Small intestine (tissue), 7 donors: Measurements from ENCODE around the gene CYP8B1. TPM values are rescaled to one million over a fixed set of nuclear protein-coding genes. Genes with fewer than 3 reads are reported as not detected.
A peak's percentile ranks its signal among the peaks of the same experiment; 100 is the strongest.

Source experiments
- DNase-seq, 2 donors: peaks; one replicate each; pipeline versions ENCODE4 v3.0.0 to v3.0.0-alpha.2; 2013
- FAIRE-seq: peaks from 2 replicates; lab custom pipeline; 2012; peaks lifted over from hg19 to GRCh38; lab: Jason Lieb, UNC
- H3K27ac ChIP-seq, 3 donors: one replicate each; pipeline ENCODE4 v1.5.1; 2013; ENCODE audit warnings: low read length in 2 of 3, mild to moderate bottlenecking in 2 of 3, control low read depth in 1 of 3, inconsistent platforms in 1 of 3, low read depth in 1 of 3, moderate library complexity in 1 of 3
- H3K27me3 ChIP-seq, 3 donors: one replicate each; pipeline ENCODE4 v1.6.1; 2013; ENCODE audit warnings: low read length in 3 of 3, inconsistent platforms in 1 of 3; ENCODE audit not compliant: control insufficient read depth in 3 of 3, insufficient read depth in 3 of 3
- H3K36me3 ChIP-seq, 3 donors: one replicate each; pipeline ENCODE4 v1.6.1; 2013; ENCODE audit warnings: low read length in 3 of 3, inconsistent platforms in 1 of 3, low read depth in 1 of 3, mild to moderate bottlenecking in 1 of 3, moderate library complexity in 1 of 3; ENCODE audit not compliant: control insufficient read depth in 3 of 3, insufficient read depth in 2 of 3
- H3K4me1 ChIP-seq, 3 donors: one replicate each; pipeline ENCODE4 v1.6.1; 2013; ENCODE audit warnings: low read length in 2 of 3, inconsistent platforms in 1 of 3, low read depth in 1 of 3, mild to moderate bottlenecking in 1 of 3, moderate library complexity in 1 of 3; ENCODE audit not compliant: control insufficient read depth in 3 of 3, insufficient read depth in 2 of 3
- H3K4me3 ChIP-seq, 3 donors: one replicate each; pipeline ENCODE4 v1.5.1; 2013; ENCODE audit warnings: low read length in 3 of 3, control low read depth in 1 of 3, inconsistent platforms in 1 of 3, low read depth in 1 of 3, mild to moderate bottlenecking in 1 of 3, moderate library complexity in 1 of 3
- H3K9me3 ChIP-seq, 2 donors: one replicate each; pipeline ENCODE4 v1.6.1; 2013; ENCODE audit warnings: low read depth in 1 of 2, low read length in 1 of 2; ENCODE audit not compliant: control insufficient read depth in 2 of 2, insufficient read depth in 1 of 2
- WGBS, 3 donors: extraction: QIAGEN DNeasy Blood & Tissue Kit; methylation state at CpG; one replicate each; pipeline ENCODE4 v1.1.7; 2013; 5-methylcytosine and 5-hydroxymethylcytosine counted together
- polyA plus RNA-seq, 4 donors: library from polyadenylated mRNA; stranded (reverse) in 3 of 4; unstranded in 1 of 4; fragments of 200-250 nt in 3 of 4; fragments of 120-200 nt in 1 of 4; gene quantifications; one replicate each; pipeline versions ENCODE4 v1.2.1 to v1.2.3, GENCODE V29; 2013
- donor health status: healthy with polysubstance abuse.
- donor health status: control.
- donor health status: control.
- donor health status: Bipolar disorder and iron deficiency.
- donor health status: healthy.

Gene CYP8B1
- polyA plus RNA-seq, 4 donors: 0.01 to 0.25 TPM; not detected in 2

DNA sequence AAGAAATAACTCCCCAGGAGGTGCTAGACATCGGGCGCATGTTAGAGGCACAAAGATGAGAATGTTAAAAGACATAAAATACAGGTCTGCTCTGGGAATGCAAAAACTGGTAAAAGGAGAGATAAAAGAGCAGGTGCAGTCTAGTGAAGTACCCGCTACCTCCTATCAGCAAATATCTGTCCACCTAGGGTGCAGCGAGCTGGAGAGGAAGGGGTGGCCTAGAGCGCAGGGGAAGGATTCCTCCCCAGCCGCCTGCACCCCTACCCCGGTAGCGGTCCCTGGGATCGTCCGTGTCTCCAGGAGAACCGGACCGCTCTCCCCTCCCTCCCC lies 30.0 kb upstream of the CYP8B1 start:
- Histone ChIP-seq H3K36me3 (peaks cover 0 to 20% (median 3%) of the 10 kb centered on the region in 3 donors), H3K27me3 (no peaks in the 10 kb centered on the region), H3K27ac (peak overlapping the region in 1 of 3 donors; percentile 25), H3K4me1 (peaks cover 0 to 7% (median 5%) of the 10 kb centered on the region in 3 donors), H3K4me3 (peak overlapping the region; percentile 45 to 60 (median 55)), H3K9me3 (peaks cover 0 to 10% of the 10 kb centered on the region in 2 donors)
- FAIRE-seq (no peak), DNase-seq (no peak)
- 7 to 16% (median 8%) methylated on average over 8 to 12 of the region's 12 CpGs for WGBS, 3 donors

DNA sequence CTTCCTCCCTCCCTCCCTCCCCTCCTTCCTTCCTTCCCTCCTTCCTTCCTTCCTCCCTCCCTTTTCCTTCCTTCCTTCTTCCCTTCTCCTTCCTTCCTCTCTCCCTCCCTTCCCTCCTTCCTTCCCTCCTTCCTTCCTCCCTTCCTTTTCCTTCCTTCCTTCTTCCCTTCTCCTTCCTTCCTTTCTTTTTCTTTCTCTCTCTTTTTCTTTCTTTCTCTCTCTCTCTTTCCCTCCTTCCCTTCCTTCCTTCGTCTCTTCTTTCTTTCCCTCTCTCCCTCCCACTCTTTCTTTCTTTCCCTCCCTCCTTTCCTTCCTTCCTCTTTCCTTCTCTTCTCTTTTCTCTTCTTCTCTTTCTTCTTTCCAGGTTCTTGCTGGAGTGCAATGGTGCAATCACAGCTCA lies 28.4 kb upstream of the CYP8B1 start:
- WGBS, 3 donors: 89 to 97% (median 91%) methylated on average over 1 of the region's 1 CpG
- Histone ChIP-seq H3K4me1 (peaks cover 0 to 7% (median 5%) of the 10 kb centered on the region in 3 donors), H3K27me3 (no peaks in the 10 kb centered on the region), H3K36me3 (peaks cover 0 to 12% (median 0%) of the 10 kb centered on the region in 3 donors), H3K4me3 (no peak overlapping the region), H3K27ac (no peak overlapping the region), H3K9me3 (peaks cover 0 to 4% of the 10 kb centered on the region in 2 donors)
- FAIRE-seq (no peak), DNase-seq (no peak)

DNA sequence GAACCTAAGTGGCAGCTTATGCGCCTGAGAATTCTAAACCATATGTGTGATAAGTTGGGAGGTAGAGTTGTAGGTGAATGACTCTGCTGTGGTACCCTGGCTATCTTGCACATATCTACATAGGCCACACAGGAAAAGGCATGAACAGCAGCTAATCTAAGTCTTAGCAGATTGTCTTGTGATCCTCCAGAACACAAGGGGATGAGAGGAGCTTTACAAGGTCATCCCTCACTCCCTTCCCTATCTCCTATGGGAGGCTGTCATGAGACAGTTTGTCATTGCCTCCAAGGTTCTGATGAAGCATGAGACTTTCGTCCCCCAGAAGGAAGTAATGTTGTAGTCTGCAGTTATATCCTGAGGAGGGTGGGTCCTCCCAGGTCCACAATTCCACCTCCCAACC lies 26.6 kb upstream of the CYP8B1 start:
- Histone ChIP-seq H3K27me3 (peaks cover 0 to 2% (median 0%) of the 10 kb centered on the region in 3 donors), H3K9me3 (no peaks in the 10 kb centered on the region), H3K4me1 (peaks cover 0 to 7% (median 5%) of the 10 kb centered on the region in 3 donors), H3K27ac (no peak overlapping the region), H3K36me3 (no peaks in the 10 kb centered on the region), H3K4me3 (no peak overlapping the region)
- FAIRE-seq (no peak), DNase-seq (no peak)
- 80 to 90% (median 84%) methylated on average over 2 of the region's 2 CpGs for WGBS, 3 donors

DNA sequence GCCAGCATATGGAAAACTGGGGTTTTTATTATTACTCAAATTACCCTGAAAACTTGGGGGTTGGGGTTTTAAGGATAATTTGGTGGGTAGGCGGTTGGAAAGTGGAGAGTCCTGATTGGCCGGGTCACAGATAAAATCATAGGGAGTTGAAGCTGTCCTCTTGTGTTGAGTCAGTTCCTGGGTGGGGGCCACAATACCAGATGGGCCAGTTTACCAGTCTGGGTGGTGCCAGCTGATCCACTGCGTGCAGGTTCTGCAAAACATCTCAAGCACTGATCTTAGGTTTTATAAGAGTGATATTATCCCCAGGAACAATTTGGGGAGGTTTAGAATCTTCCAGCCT lies 25.4 kb upstream of the CYP8B1 start:
- WGBS, 3 donors: 62 to 85% (median 71%) methylated on average over 3 of the region's 3 CpGs
- H3K9me3 ChIP-seq: no peaks in the 10 kb centered on the region
- no peak for FAIRE-seq

GRCh38 chr3:42900226-42901072 lies 24.8 kb upstream of the CYP8B1 start:
- FAIRE-seq: no peak
- 79 to 81% (median 81%) methylated on average over 8 of the region's 8 CpGs for WGBS, 3 donors
- Histone ChIP-seq H3K4me1 (peaks cover 0 to 1% (median 0%) of the 10 kb centered on the region in 3 donors), H3K27me3 (peaks cover 0 to 3% (median 0%) of the 10 kb centered on the region in 3 donors), H3K9me3 (no peaks in the 10 kb centered on the region), H3K27ac (no peak overlapping the region), H3K36me3 (no peaks in the 10 kb centered on the region), H3K4me3 (no peak overlapping the region)
- DNase-seq: no peak

More for the DNA sequence above, 25.4 kb upstream of the CYP8B1 start:
- Histone ChIP-seq H3K27ac (no peak overlapping the region), H3K4me1 (peaks cover 0 to 5% (median 0%) of the 10 kb centered on the region in 3 donors), H3K4me3 (no peak overlapping the region), H3K36me3 (no peaks in the 10 kb centered on the region), H3K27me3 (peaks cover 0 to 3% (median 0%) of the 10 kb centered on the region in 3 donors)
- no peak for DNase-seq

GRCh38 chr3:42898896-42899675 lies 23.4 kb upstream of the CYP8B1 start:
- Histone ChIP-seq H3K4me1 (no peaks in the 10 kb centered on the region), H3K27me3 (peaks cover 0 to 3% (median 0%) of the 10 kb centered on the region in 3 donors), H3K4me3 (no peak overlapping the region), H3K9me3 (no peaks in the 10 kb centered on the region), H3K36me3 (no peaks in the 10 kb centered on the region), H3K27ac (no peak overlapping the region)
- no peak for FAIRE-seq
- DNase-seq: no peak

DNA sequence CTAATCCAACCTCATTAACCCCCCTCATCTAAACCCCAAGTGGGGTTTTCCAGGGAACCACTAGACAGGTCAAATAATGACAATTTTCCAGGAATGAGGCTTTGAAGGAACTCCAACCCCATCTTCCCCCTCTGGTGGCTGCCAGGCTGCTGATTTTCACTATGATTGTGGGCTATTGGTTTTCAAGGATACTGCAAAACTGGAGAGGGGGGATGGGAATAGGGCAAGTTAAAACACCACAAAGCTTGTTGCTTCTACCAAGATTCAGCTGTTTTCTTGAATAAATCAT lies 19.8 kb upstream of the CYP8B1 start:
- FAIRE-seq: no peak

DNA sequence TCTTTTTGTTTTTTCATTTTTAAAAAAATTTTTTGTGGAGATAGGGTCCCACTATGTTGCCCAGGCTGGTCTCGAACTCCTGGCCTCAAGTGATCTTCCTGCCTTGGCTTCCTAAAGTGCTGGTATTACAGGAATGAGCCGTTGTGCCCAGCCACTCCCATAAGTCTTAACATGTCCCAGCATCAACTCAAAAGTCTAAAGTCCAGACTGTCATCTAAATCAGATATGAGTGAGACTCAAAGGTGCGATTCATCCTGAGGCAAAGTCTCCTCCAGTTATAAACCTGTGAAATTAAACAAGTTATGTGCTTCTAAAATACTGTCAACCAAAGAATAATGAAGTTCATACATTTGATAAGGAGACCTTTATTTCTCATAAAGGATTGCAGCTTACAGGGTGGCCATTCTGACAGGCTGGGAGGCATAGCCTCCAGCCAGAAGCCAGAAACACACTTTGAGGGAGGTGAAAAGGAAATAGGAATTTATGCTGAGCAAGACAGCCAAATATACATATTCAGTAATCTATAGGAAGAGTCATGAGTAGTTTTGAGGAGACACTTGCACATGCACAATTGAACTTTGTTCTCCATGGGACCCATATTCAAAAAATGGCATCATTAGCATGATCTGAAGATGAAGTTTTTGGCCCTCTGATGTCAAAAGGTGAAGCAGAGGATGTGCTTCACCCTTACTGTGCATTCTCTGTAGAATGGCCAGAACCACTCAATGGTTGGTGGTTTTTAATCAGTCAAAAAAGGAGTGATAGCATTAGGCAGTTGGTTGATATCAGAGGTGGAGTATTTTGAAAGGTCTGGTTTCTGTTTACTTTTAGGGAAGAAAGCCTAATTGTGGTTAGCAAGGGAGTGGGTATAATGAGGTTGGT lies 19.3 kb upstream of the CYP8B1 start:
- DNase-seq: peak; percentile 63 to 89
- Histone ChIP-seq H3K27me3 (peaks cover 0 to 3% (median 0%) of the 10 kb centered on the region in 3 donors), H3K27ac (no peak overlapping the region), H3K4me1 (peaks cover 0 to 7% (median 0%) of the 10 kb centered on the region in 3 donors), H3K4me3 (no peak overlapping the region), H3K9me3 (no peaks in the 10 kb centered on the region), H3K36me3 (no peaks in the 10 kb centered on the region)
- 22 to 67% (median 42%) methylated on average over 3 of the region's 3 CpGs for WGBS, 3 donors
- FAIRE-seq: no peak

More for the DNA sequence above, 19.8 kb upstream of the CYP8B1 start:
- H3K4me3 ChIP-seq: no peak overlapping the region
- DNase-seq: no peak
- H3K9me3 ChIP-seq: no peaks in the 10 kb centered on the region
- peaks cover 0 to 5% (median 0%) of the 10 kb centered on the region in 3 donors for H3K4me1 ChIP-seq
- no peak overlapping the region for H3K27ac ChIP-seq
- H3K27me3 ChIP-seq: peaks cover 0 to 3% (median 0%) of the 10 kb centered on the region in 3 donors
- H3K36me3 ChIP-seq: no peaks in the 10 kb centered on the region
